Peyer's patch (tissue), 4 donors: ENCODE results near the gene ADAM30.

Source experiments
- CTCF ChIP-seq, 6 experiments: fragments of 450-650 bp in 4 of 6; fragments of 200-600 bp in 2 of 6; sonication (generic) in 1 of 6; IDR thresholded peaks; one replicate each; pipeline ENCODE4 v1.5.1; 2017 to 2019; ENCODE audit warnings: antibody characterized with exemption in 6 of 6, mild to moderate bottlenecking in 3 of 6, moderate library complexity in 1 of 6
- POLR2A ChIP-seq, 2 donors: fragments of 450-650 bp; IDR thresholded peaks; one replicate each; pipeline ENCODE4 v1.5.1; 2017; ENCODE audit warnings: antibody characterized with exemption in 2 of 2, mild to moderate bottlenecking in 2 of 2, moderate library complexity in 2 of 2

- TF ChIP-seq CTCF (IDR thresholded peaks at IDR 0.05) = no peak
- no peak for TF ChIP-seq POLR2A (IDR thresholded peaks at IDR 0.05)
Measured at GRCh38 chr1:119908661-119909060, 12.3 kb upstream of the ADAM30 start.
